Measurements from ENCODE around the gene ECHDC1.

GRCh38 chr6:127392301-127392700 lies 48.9 kb upstream of the ECHDC1 start:
- TF ChIP-seq POLR2AphosphoS5 (IDR thresholded peaks at IDR 0.05; ENCODE audit: insufficient read depth in 1 of 2, low read depth in 1 of 2), result peak in 1 of 2 donors; percentile 77
- no peak for TF ChIP-seq CTCF (IDR thresholded peaks at IDR 0.05)

Measured in vagina (tissue), 2 donors.